Upper lobe of left lung (tissue), 6 donors: ENCODE data around the gene CNGA1. TPM values are rescaled to one million over a fixed set of nuclear protein-coding genes. Genes with fewer than 3 reads are reported as not detected.
"Not testable (repeated sequence)": the region's sequence is repeated elsewhere in the genome, so short reads cannot be mapped to it uniquely, and the experiment has no call there.

Source experiments
- ATAC-seq, 2 donors: fragments of 200-7000 bp; cut with Tn5 transposase; one replicate each; pipeline ENCODE4 v1.9.1; 2022; ENCODE audit warnings: mild to moderate bottlenecking in 2 of 2, moderate library complexity in 2 of 2; ENCODE audit not compliant: low FRiP score in 2 of 2
- DNase-seq, 2 donors: peaks; one replicate each; pipeline ENCODE4 v3.0.0-alpha.2; 2019 to 2020
- H3K27ac ChIP-seq, 4 donors: fragments of 200-600 bp; sonication (generic); one replicate each; pipeline ENCODE4 v1.5.1; 2016 to 2019
- H3K27me3 ChIP-seq, 4 donors: fragments of 200-600 bp; sonication (generic); one replicate each; pipeline ENCODE4 v1.5.1; 2017 to 2019
- H3K36me3 ChIP-seq, 4 donors: fragments of 200-600 bp; sonication (generic); one replicate each; pipeline ENCODE4 v1.5.1; 2016 to 2019
- H3K4me1 ChIP-seq, 4 donors: fragments of 200-600 bp; sonication (generic); one replicate each; pipeline ENCODE4 v1.5.1; 2018 to 2019
- H3K4me3 ChIP-seq, 4 donors: fragments of 200-600 bp; sonication (generic); one replicate each; pipeline ENCODE4 v1.5.1; 2017 to 2019; ENCODE audit warnings: mild to moderate bottlenecking in 2 of 4, moderate library complexity in 1 of 4
- H3K9me3 ChIP-seq, 4 donors: fragments of 200-600 bp; sonication (generic); one replicate each; pipeline ENCODE4 v1.5.1; 2018 to 2019
- EP300 ChIP-seq, 4 donors: sonication (generic); formaldehyde crosslinking; IDR thresholded peaks; one replicate each; pipeline ENCODE4 v1.5.1; 2017; ENCODE audit warnings: antibody characterized with exemption in 4 of 4, control low read depth in 2 of 4
- POLR2A ChIP-seq, 4 donors: fragments of 450-650 bp; IDR thresholded peaks; one replicate each; pipeline ENCODE4 v1.5.1; 2016 to 2017; ENCODE audit warnings: antibody characterized with exemption in 4 of 4, mild to moderate bottlenecking in 2 of 4
- POLR2AphosphoS5 ChIP-seq, 2 donors: sonication (generic); formaldehyde crosslinking; IDR thresholded peaks; one replicate each; pipeline ENCODE4 v1.5.1; 2017; ENCODE audit warnings: antibody characterized with exemption in 2 of 2
- WGBS, 2 donors: methylation state at CpG; one replicate each; pipeline ENCODE4 v1.1.5; 2017 to 2018; 5-methylcytosine and 5-hydroxymethylcytosine counted together
- total RNA-seq, 6 donors: library from RNA; depleted of rRNA in 4 of 6; stranded (reverse); fragments of >200 nt in 4 of 6; gene quantifications; one replicate each; pipeline versions ENCODE4 v1.1.0 to v1.2.1, GENCODE V29; 2016 to 2021
- TF ChIP-seq, protein P1 (sequence below), 6 experiments: fragments of 450-650 bp in 4 of 6; fragments of 200-600 bp in 2 of 6; sonication (generic) in 2 of 6; IDR thresholded peaks; one replicate each; pipeline ENCODE4 v1.5.1; 2016 to 2019; ENCODE audit warnings: antibody characterized with exemption in 6 of 6
- donor health status: DM: no; HTN: no; CAD: no; lungs with moderate emphysema.
- donor health status: DM: no; HTN: yes; CAD: no; lungs with severe emphysema.

CNGA1 gene
- total RNA-seq, 6 donors from 2014 or later: 0.20 to 0.91 (median 0.69) TPM; not detected in 3

DNA sequence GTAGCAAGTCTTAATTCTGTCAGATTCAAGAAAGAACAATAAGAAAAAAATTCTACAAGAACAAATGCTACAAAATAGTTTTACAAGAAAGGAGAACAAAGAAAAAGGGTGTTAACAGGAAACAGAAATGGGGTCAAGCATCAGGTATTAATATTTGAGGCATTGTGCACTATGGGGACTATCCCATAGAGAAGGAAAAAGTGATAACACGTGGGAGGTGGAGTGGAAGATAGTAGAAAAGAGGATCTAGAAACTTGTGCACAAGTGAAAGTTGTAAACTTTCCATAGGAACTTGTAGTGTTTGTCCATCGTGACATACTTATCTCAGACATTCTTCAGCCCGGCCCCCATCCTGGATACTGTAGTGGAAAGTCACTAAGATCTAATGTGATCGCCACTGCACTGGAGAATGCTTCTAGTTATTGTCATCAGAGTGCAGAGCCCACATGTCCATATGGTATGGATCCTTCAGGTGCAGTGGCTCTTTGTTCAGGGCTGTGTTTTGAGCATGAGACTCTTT lies 86.7 kb downstream of the CNGA1 start:
- 73 to 74% methylated on average over 4 of the region's 4 CpGs for WGBS, 2 donors
- Histone ChIP-seq H3K27me3 (no peaks in the 10 kb centered on the region), H3K4me1 (peaks cover 0 to 13% (median 7%) of the 10 kb centered on the region in 4 donors), H3K4me3 (no peak overlapping the region), H3K36me3 (no peaks in the 10 kb centered on the region), H3K9me3 (no peaks in the 10 kb centered on the region), H3K27ac (no peak overlapping the region)
- TF ChIP-seq POLR2AphosphoS5 (IDR thresholded peaks at IDR 0.05) (no peak), POLR2A (IDR thresholded peaks at IDR 0.05) (no peak), EP300 (IDR thresholded peaks at IDR 0.05) (no peak)
- TF ChIP-seq, protein P1, sequence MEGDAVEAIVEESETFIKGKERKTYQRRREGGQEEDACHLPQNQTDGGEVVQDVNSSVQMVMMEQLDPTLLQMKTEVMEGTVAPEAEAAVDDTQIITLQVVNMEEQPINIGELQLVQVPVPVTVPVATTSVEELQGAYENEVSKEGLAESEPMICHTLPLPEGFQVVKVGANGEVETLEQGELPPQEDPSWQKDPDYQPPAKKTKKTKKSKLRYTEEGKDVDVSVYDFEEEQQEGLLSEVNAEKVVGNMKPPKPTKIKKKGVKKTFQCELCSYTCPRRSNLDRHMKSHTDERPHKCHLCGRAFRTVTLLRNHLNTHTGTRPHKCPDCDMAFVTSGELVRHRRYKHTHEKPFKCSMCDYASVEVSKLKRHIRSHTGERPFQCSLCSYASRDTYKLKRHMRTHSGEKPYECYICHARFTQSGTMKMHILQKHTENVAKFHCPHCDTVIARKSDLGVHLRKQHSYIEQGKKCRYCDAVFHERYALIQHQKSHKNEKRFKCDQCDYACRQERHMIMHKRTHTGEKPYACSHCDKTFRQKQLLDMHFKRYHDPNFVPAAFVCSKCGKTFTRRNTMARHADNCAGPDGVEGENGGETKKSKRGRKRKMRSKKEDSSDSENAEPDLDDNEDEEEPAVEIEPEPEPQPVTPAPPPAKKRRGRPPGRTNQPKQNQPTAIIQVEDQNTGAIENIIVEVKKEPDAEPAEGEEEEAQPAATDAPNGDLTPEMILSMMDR (IDR thresholded peaks at IDR 0.05): no peak
- DNase-seq (no peak), ATAC-seq (no peak)

GRCh38 chr4:47926667-47927258 lies 89.7 kb downstream of the CNGA1 start:
- H3K27ac ChIP-seq: no peak overlapping the region
- no peaks in the 10 kb centered on the region for H3K9me3 ChIP-seq
- 8 to 13% methylated on average over 15 of the region's 15 CpGs for WGBS, 2 donors
- TF ChIP-seq, protein P1 (IDR thresholded peaks at IDR 0.05): peak; percentile 26 to 57 (median 48)
- TF ChIP-seq POLR2A (IDR thresholded peaks at IDR 0.05): no peak
- ATAC-seq (peak; percentile 88 to 89), DNase-seq (peak in 1 of 2 donors; percentile 61)
- H3K36me3 ChIP-seq: no peaks in the 10 kb centered on the region
- no peak overlapping the region for H3K4me3 ChIP-seq
- H3K27me3 ChIP-seq: no peaks in the 10 kb centered on the region
- H3K4me1 ChIP-seq: peaks cover 0 to 13% (median 7%) of the 10 kb centered on the region in 4 donors

DNA sequence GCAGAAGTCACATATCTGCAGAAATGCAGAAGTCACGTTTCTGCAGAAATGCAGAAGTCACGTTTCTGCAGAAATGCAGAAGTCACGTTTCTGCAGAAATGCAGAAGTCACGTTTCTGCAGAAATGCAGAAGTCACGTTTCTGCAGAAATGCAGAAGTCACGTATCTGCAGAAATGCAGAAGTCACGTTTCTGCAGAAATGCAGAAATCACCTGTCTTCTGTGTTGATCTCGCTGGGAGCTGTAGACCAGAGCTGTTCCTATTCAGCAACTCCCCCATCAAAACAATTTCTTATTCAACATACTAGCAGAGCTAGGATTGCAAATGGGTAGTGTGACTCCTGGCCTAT lies 93.2 kb downstream of the CNGA1 start:
- H3K4me1 ChIP-seq, H3K27me3 ChIP-seq, ATAC-seq, H3K4me3 ChIP-seq, H3K27ac ChIP-seq, DNase-seq, H3K36me3 ChIP-seq, H3K9me3 ChIP-seq: not testable (repeated sequence)
- 61 to 72% methylated on average over 8 of the region's 8 CpGs for WGBS, 2 donors

GRCh38 chr4:47922436-47923260 lies 93.8 kb downstream of the CNGA1 start:
- not testable (repeated sequence) for H3K4me1 ChIP-seq, H3K27ac ChIP-seq, ATAC-seq, H3K36me3 ChIP-seq, H3K27me3 ChIP-seq, H3K4me3 ChIP-seq, H3K9me3 ChIP-seq, DNase-seq
- WGBS, 2 donors: 52 to 69% methylated on average over 3 to 16 of the region's 17 CpGs

DNA sequence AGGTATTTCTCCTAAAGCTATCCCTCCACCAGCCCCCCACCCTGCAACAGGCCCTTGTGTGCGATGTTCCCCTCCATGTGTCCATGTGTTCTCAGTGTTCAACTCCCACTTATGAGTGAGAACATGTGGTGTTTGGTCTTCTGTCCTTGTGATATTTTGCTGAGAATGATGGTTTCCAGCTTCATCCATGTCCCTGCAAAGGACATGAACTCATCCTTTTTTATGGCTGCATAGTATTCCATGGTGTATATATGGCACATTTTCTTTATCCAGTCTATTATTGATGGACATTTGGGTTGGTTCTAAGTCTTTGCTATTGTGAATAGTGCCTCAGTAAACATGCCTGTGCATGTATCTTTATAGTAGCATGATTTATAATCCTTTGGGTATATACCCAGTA lies 99.3 kb downstream of the CNGA1 start:
- DNase-seq, H3K9me3 ChIP-seq, ATAC-seq, H3K27ac ChIP-seq, H3K36me3 ChIP-seq, H3K27me3 ChIP-seq, H3K4me3 ChIP-seq: not testable (repeated sequence)
- peaks cover 5 to 21% (median 17%) of the 10 kb centered on the region in 4 donors for H3K4me1 ChIP-seq
- WGBS, 2 donors: 100% methylated on average over 1 of the region's 1 CpG

GRCh38 chr4:47915378-47915777 lies 101.1 kb downstream of the CNGA1 start:
- WGBS, 2 donors: 21 to 43% methylated on average over 3 of the region's 3 CpGs
- TF ChIP-seq, protein P1 (IDR thresholded peaks at IDR 0.05): no peak
- TF ChIP-seq EP300 (IDR thresholded peaks at IDR 0.05): no peak
- no peak for TF ChIP-seq POLR2AphosphoS5 (IDR thresholded peaks at IDR 0.05)
- no peak for TF ChIP-seq POLR2A (IDR thresholded peaks at IDR 0.05)
- H3K9me3 ChIP-seq: no peaks in the 10 kb centered on the region
- H3K36me3 ChIP-seq: peaks cover 0 to 11% (median under 1%) of the 10 kb centered on the region in 4 donors
- ATAC-seq (no peak), DNase-seq (no peak)
- H3K4me1 ChIP-seq: peaks cover 9 to 26% (median 22%) of the 10 kb centered on the region in 4 donors
- H3K27me3 ChIP-seq: no peaks in the 10 kb centered on the region
- H3K27ac ChIP-seq: no peak overlapping the region
- H3K4me3 ChIP-seq: no peak overlapping the region
